Thymus (tissue), 11 donors: ENCODE results near the gene FAM217B. TPM values are rescaled to one million over a fixed set of nuclear protein-coding genes. Genes with fewer than 3 reads are reported as not detected.
A peak's percentile ranks its signal among the peaks of the same experiment; 100 is the strongest.

ENCODE experiments used
- DNase-seq, 9 donors: peaks; one replicate each; pipeline ENCODE4 v3.0.0-alpha.2; 2013; ENCODE audit warnings: low spot score in 9 of 9, low read depth in 6 of 9, missing footprints in 1 of 9
- H3K27ac ChIP-seq, 2 donors: one replicate each; pipeline ENCODE4 v1.5.1; 2013; ENCODE audit warnings: control low read depth in 1 of 2, low read depth in 1 of 2, low read length in 1 of 2, mild to moderate bottlenecking in 1 of 2, moderate library complexity in 1 of 2
- H3K27me3 ChIP-seq, 2 donors: one replicate each; pipeline ENCODE4 v1.5.1; 2013; ENCODE audit warnings: low read length in 1 of 2; ENCODE audit not compliant: control insufficient read depth in 2 of 2, insufficient read depth in 1 of 2
- H3K36me3 ChIP-seq, 2 donors: one replicate each; pipeline ENCODE4 v1.5.1; 2013; ENCODE audit warnings: low read length in 1 of 2, mild to moderate bottlenecking in 1 of 2, moderate library complexity in 1 of 2; ENCODE audit not compliant: control insufficient read depth in 2 of 2, insufficient read depth in 2 of 2
- H3K4me1 ChIP-seq, 2 donors: one replicate each; pipeline ENCODE4 v1.5.1; 2013; ENCODE audit warnings: low read length in 2 of 2; ENCODE audit not compliant: control insufficient read depth in 2 of 2, insufficient read depth in 2 of 2
- H3K4me3 ChIP-seq, 2 donors: one replicate each; pipeline ENCODE4 v1.5.1; 2013; ENCODE audit warnings: low read length in 2 of 2, control low read depth in 1 of 2, mild to moderate bottlenecking in 1 of 2
- H3K9me3 ChIP-seq, 2 donors: one replicate each; pipeline ENCODE4 v1.5.1; 2013; ENCODE audit warnings: low read length in 1 of 2, mild to moderate bottlenecking in 1 of 2; ENCODE audit not compliant: control insufficient read depth in 2 of 2, insufficient read depth in 1 of 2
- WGBS: extraction: QIAGEN DNeasy Blood & Tissue Kit; methylation state at CpG from one replicate; pipeline ENCODE4 v1.1.7; 2013; 5-methylcytosine and 5-hydroxymethylcytosine counted together
- polyA plus RNA-seq: library from polyadenylated mRNA; stranded (reverse); fragments of 200-250 nt; gene quantifications from one replicate; pipeline ENCODE4 v1.2.3, GENCODE V29; 2013
- total RNA-seq: library from RNA; stranded (reverse); fragments of 120-200 nt; gene quantifications from one replicate; pipeline ENCODE4 v1.2.4, GENCODE V29; 2013
- donor health status: healthy.

FAM217B gene
- total and polyA plus RNA-seq, 2 donors = 10.2 to 10.7 TPM

DNA sequence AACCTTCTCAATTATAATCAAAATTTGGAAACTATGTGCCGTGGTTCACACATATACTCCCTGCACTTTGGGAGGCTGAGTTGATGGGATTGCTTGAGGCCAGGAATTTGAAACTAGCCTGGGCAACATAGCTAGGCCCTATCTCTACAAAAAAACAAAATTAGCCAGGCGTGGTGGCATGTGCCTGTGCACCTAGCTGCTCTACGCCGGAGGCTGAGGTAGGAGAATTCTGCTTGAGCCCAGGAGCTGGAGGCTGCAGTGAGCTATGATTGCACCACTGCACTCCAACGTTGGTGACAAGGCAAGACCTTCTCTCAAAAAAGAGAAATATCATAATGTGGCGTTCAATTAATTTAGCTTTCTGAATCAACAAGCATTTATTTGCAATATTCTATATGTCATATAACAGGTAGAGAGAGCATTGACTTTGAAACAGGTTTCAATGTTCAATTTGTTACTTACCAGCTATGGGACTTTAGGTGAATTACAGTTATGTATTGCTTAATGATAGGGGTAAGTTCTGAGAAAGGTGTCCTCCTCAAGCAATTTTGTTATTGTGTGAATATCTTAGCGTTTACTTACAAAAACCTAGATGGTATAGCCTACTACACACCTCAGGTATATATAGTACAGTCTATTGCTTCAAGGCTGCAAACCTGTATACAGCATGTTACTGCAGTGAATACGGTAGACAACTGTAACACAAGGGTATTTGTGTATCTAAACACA is 4.6 kb upstream of the FAM217B start:
- H3K27me3 ChIP-seq = peaks cover 0 to 28% of the 10 kb centered on the region in 2 donors
- no peak for DNase-seq
- whole genome bisulfite sequencing = 96% methylated on average over 8 of the region's 8 CpGs
- peaks cover 6 to 10% of the 10 kb centered on the region in 2 donors for H3K4me1 ChIP-seq
- no peak overlapping the region for H3K27ac ChIP-seq
- H3K36me3 ChIP-seq = no peaks in the 10 kb centered on the region
- H3K9me3 ChIP-seq = peaks cover 0 to 1% of the 10 kb centered on the region in 2 donors
- H3K4me3 ChIP-seq = no peak overlapping the region

DNA sequence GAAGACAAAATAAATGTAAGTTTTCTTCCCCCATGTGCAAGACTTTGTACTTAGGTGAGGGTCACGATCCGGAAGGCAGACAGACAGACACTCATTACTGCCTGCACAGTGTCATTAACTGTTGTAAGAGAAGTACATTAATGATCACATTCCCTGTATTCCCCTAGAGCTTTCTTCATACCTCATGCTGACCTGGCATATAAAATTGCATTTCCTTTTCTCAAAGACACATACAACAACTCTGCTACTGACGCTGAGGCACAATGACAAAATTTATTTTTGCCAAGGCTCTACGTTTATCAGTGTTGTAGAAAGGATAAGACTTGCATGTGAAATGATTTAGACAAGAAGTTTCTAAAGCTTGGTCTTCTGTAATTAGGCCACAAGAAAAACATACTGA is 3.8 kb upstream of the FAM217B start:
- Histone ChIP-seq H3K4me3 (no peak overlapping the region), H3K27ac (no peak overlapping the region), H3K36me3 (no peaks in the 10 kb centered on the region), H3K9me3 (peaks cover 0 to 1% of the 10 kb centered on the region in 2 donors), H3K4me1 (peaks cover 6 to 10% of the 10 kb centered on the region in 2 donors), H3K27me3 (peaks cover 0 to 28% of the 10 kb centered on the region in 2 donors)
- no peak for DNase-seq
- 93% methylated on average over 4 of the region's 4 CpGs for WGBS

DNA sequence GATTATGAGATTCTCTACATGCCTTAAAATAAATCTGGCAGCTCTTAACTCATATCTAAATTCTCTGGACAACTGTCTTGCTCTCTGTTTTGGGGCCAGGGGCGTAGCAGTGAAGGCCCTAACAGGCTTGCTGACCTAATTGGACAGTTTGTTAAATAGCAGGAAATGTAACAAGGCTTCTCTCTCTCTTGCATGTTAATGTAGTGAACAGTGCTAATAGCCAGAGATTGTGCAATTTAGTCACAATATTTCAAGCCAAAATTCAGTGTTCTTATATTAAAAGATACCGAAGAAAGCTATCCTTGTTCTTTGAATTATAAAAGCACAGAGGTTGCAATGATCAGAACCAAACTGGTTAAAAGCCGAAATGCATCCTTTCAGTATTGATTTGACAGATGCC is 3.0 kb upstream of the FAM217B start:
- peaks cover 0 to 28% of the 10 kb centered on the region in 2 donors for H3K27me3 ChIP-seq
- H3K36me3 ChIP-seq = no peaks in the 10 kb centered on the region
- no peak for DNase-seq
- peaks cover 6 to 10% of the 10 kb centered on the region in 2 donors for H3K4me1 ChIP-seq
- H3K27ac ChIP-seq = no peak overlapping the region
- H3K9me3 ChIP-seq = peaks cover 0 to 1% of the 10 kb centered on the region in 2 donors
- H3K4me3 ChIP-seq = no peak overlapping the region
- WGBS = 92% methylated on average over 3 of the region's 3 CpGs

DNA sequence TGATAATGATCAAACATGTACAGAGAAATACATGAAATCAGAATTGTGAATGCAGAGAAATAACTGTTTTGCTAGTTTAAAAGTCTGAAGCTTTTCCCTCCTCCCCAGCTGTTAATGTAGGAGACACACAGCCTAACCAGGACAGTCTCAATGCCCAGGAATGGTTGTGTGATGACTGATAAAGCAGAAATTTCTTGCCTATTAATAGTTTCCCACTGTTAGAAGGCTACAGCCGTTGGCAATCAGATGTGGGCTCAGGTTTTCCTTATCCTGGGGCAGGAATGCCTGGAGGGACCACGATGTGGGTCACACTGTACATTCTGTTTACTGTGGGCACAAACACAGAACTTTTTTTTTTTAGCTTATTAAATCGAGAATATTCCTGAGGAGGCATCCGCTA is 2.0 kb upstream of the FAM217B start:
- DNase-seq = no peak
- no peak overlapping the region for H3K4me3 ChIP-seq
- H3K9me3 ChIP-seq = peaks cover 0 to 1% of the 10 kb centered on the region in 2 donors
- peaks cover 0 to 23% of the 10 kb centered on the region in 2 donors for H3K27me3 ChIP-seq
- no peak overlapping the region for H3K27ac ChIP-seq
- H3K4me1 ChIP-seq = peaks cover 6 to 10% of the 10 kb centered on the region in 2 donors
- peaks cover 0 to 2% of the 10 kb centered on the region in 2 donors for H3K36me3 ChIP-seq
- WGBS = 90% methylated on average over 4 of the region's 4 CpGs

DNA sequence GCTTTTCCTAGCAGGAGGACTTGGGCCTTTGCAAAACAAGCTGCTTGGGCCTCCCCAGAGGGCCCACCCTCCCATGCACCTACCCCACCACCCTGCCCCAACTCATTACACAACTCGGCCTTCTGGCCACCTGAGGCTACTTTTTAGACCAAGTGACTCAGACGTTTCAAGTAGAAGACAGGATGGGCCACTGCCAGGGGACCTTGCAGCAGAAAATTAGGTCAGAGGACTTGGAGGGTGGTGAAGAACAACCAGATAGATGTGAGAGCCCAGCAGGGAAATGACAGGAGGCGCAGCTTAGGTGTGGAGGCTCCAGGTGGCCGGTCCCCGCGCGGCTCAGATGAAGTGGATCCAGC is 1.5 kb upstream of the FAM217B start:
- peaks cover 0 to 1% of the 10 kb centered on the region in 2 donors for H3K9me3 ChIP-seq
- WGBS = 95% methylated on average over 7 of the region's 7 CpGs
- peaks cover 0 to 2% of the 10 kb centered on the region in 2 donors for H3K36me3 ChIP-seq
- no peak overlapping the region for H3K4me3 ChIP-seq
- peaks cover 0 to 19% of the 10 kb centered on the region in 2 donors for H3K27me3 ChIP-seq
- H3K4me1 ChIP-seq = peaks cover 6 to 9% of the 10 kb centered on the region in 2 donors
- no peak overlapping the region for H3K27ac ChIP-seq
- no peak for DNase-seq

DNA sequence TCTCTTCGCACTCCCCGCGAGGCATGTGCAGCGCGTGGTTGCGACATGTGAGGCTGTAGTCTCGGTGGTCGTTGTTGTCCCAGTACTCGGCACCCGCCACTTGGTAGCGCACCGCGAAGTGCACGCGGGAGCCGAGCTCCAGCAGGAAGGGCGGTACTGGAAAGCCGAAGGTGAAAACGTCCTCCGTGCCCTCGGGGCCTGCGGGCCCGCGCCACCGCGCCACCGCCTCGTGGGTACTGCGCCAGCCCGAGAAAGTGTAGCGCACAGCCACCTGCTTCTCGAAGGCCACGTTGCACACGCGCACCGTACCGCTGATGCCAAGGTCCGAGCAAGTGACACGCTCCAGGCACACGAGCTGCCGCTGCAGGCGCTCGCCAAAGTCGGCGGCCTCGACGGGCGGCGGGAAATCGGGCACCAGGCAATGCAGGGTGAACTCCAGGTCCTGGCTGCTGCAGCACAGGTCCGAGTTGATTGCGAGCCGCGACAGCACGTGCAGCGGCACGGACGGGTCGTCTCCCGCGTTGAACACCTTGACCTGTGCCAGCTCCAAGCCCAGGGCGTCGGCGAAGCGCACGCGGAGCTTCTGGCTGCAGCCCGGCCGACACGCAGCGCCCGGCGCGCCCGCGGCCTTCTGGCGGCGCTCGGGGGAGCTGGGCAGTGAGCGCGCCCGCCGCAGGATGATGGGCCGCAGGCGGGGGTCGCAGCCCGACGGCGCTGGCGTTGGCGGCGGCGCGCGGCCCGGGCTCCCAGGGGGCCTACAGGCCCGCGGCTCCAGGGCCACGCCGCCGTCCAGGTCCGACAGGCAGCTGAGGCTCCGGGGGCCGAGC is 924 bp upstream of the FAM217B start:
- Histone ChIP-seq H3K27me3 (peaks cover 0 to 13% of the 10 kb centered on the region in 2 donors), H3K9me3 (peaks cover 0 to 1% of the 10 kb centered on the region in 2 donors), H3K4me3 (peak overlapping the region; percentile 71 to 87), H3K36me3 (peaks cover 5 to 7% of the 10 kb centered on the region in 2 donors), H3K4me1 (peaks cover 5 to 6% of the 10 kb centered on the region in 2 donors), H3K27ac (peak overlapping the region; percentile 75 to 90)
- DNase-seq = peak in 2 of 9 donors; percentile 6 to 12
- 53% methylated on average over 104 of the region's 104 CpGs for WGBS

DNA sequence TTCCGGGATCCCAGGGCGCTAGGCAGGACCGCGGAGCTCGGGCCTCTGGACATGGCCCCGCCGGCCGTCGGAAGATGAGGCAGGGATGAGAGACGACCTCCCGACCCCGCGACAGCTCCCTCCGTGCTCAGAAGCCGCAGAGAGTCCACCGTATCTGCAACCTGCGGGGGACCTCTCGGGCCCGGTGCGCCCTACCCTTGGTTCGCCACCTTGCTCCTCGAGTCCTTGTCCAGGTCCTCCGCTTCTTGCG is 385 bp upstream of the FAM217B start:
- Histone ChIP-seq H3K36me3 (peaks cover 10 to 12% of the 10 kb centered on the region in 2 donors), H3K9me3 (peaks cover 0 to 1% of the 10 kb centered on the region in 2 donors), H3K27me3 (peaks cover 0 to 12% of the 10 kb centered on the region in 2 donors), H3K4me1 (peaks cover 5 to 6% of the 10 kb centered on the region in 2 donors), H3K4me3 (peak overlapping the region; percentile 71 to 87), H3K27ac (peak overlapping the region; percentile 75 to 90)
- peak in 1 of 9 donors; percentile 18 for DNase-seq
- under 1% methylated on average over 24 of the region's 24 CpGs for WGBS

DNA sequence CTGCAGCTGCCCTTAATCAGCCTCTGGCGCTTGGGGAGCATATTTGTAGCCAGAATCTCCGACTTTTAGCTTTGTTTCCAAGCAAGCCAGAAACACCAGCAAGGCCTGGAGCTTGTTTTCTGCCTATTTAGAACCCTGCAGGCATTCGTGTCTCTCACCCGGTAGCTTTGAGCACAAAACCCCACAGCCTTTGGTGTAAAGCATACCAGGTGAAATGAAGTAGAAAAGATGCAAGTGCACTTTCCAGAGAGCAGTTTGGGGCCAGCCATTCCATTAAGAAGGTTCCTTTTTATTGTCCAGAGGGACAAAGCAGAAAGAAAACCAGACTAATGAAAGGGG is 736 bp downstream of the FAM217B start:
- under 1% methylated on average over 4 of the region's 4 CpGs for WGBS
- DNase-seq = no peak
- H3K4me1 ChIP-seq = peaks cover 5 to 6% of the 10 kb centered on the region in 2 donors
- peaks cover 14% of the 10 kb centered on the region in 2 donors for H3K36me3 ChIP-seq
- peak overlapping the region; percentile 71 to 87 for H3K4me3 ChIP-seq
- H3K9me3 ChIP-seq = peaks cover 0 to 1% of the 10 kb centered on the region in 2 donors
- H3K27ac ChIP-seq = peak overlapping the region; percentile 75 to 83
- H3K27me3 ChIP-seq = peaks cover 0 to 12% of the 10 kb centered on the region in 2 donors

DNA sequence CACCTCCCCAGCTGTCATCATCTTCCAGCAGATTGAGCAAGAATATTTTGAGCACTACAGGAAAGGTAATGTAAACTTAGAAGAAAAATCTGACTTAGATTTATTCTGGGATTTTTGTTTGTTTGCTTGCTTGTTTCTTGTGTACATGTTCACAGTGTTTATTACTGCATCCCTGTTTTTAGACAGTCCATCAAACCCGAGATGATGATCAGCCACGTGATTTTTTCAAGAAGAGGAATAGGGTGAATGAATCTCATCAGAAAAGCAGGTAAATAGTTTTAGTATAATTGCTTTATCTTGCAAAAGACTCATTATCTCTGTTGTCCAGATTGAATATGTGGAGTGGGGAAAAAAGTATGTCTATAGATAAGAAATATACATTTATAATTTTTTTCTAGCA is 2.1 kb downstream of the FAM217B start:
- Histone ChIP-seq H3K27me3 (peaks cover 0 to 12% of the 10 kb centered on the region in 2 donors), H3K36me3 (peaks cover 14% of the 10 kb centered on the region in 2 donors), H3K27ac (no peak overlapping the region), H3K9me3 (peaks cover 0 to 1% of the 10 kb centered on the region in 2 donors), H3K4me3 (no peak overlapping the region), H3K4me1 (peaks cover 5 to 6% of the 10 kb centered on the region in 2 donors)
- 94% methylated on average over 2 of the region's 2 CpGs for WGBS
- DNase-seq = no peak
